Activated T-helper 1 cell treated with anti-CD3 and anti-CD28 coated beads, Interleukin-12 subunit alpha, Interleukin-12 subunit beta, Interleukin-2, Interleukin-4 antibody, amounts not matched to agents 30 ng/mL and 10 ng/mL and 1 ng/mL, durations not matched to agents 14 hours and 24 hours and 36 hours (primary cell): Measurements from ENCODE around the gene PIGH. TPM values are rescaled to one million over a fixed set of nuclear protein-coding genes. Genes with fewer than 3 reads are reported as not detected.
"Not testable (repeated sequence)": the region's sequence is repeated elsewhere in the genome, so short reads cannot be mapped to it uniquely, and the experiment has no call there.

Experiments used
- DNase-seq: peaks from one replicate; pipeline ENCODE4 v3.0.0; 2021; ENCODE audit warnings: low spot score
- H3K27ac Mint-ChIP-seq: one replicate; pipeline ENCODE4 v1.8.0; 2021; ENCODE audit warnings: mild to moderate bottlenecking, mixed read lengths
- H3K27me3 Mint-ChIP-seq: one replicate; pipeline ENCODE4 v1.8.0; 2022; ENCODE audit warnings: mild to moderate bottlenecking, moderate library complexity, mixed read lengths; ENCODE audit not compliant: insufficient read depth
- H3K36me3 Mint-ChIP-seq: one replicate; pipeline ENCODE4 v1.8.0; 2021; ENCODE audit warnings: low read depth, mixed read lengths
- H3K4me1 Mint-ChIP-seq: one replicate; pipeline ENCODE4 v1.8.0; 2021; ENCODE audit warnings: low read depth, mixed read lengths
- H3K4me3 Mint-ChIP-seq: one replicate; pipeline ENCODE4 v1.8.0; 2021; ENCODE audit warnings: mild to moderate bottlenecking, moderate library complexity, mixed read lengths
- H3K9me3 Mint-ChIP-seq: one replicate; pipeline ENCODE4 v1.8.0; 2021; ENCODE audit warnings: mixed read lengths
- intact Hi-C: fragments of 100-400 bp; cut with micrococcal nuclease; formaldehyde crosslinking; loops from one replicate; pipeline ENCODE4 v1.15.1; 2024
- total RNA-seq: library from RNA; stranded (reverse); gene quantifications from 2 replicates; pipeline ENCODE4 v1.2.3, GENCODE V29; 2022

PIGH gene
- total RNA-seq, 1 donor from 2014 or later, result 22.7 TPM

DNA sequence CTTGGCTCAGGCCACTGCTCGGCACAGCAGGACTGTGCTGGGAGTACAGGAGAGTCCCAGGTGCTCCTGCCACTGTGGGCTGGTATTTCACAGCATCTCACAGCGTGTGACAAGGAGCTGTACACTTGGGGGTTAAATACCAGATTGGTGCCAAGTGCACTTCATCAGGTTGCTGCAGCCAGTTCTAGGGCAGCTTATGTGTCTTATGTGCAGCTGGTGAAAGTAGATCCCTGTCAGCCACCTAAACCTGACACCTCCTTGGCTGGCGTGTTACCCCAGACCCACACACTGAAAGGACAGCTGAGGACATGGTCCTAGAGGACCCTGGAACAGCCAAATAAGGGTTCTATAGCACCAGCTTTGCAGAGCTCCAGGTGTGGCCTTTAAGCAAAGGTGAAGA, 48.1 kb downstream of the PIGH start:
- intact Hi-C loops, result no loop called here
- Mint-ChIP-seq H3K4me3 (no peak overlapping the region), H3K36me3 (no peaks in the 10 kb centered on the region), H3K27me3 (peaks cover 10% of the 10 kb centered on the region), H3K27ac (no peak overlapping the region), H3K9me3 (no peaks in the 10 kb centered on the region), H3K4me1 (no peaks in the 10 kb centered on the region)
- DNase-seq, result no peak

DNA sequence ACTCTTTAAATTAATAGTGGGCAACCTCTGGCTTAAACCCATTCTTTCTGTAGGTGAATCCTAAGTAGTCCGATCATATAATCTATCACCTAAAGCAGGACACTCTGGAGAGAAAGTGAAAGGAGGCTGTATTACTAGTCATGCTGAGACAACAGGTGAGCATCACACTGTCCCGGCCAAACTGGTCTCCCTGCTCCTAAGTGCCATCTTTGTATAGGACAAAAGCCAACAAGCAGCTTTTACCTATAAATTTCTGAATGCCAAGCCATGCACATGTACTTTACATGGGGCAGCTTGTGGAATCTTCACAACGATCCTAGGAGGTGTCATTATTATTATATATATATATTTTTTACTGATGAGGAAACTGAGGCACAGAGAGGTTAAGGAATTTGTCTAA, 48.9 kb downstream of the PIGH start:
- no peak for DNase-seq
- Mint-ChIP-seq H3K27me3 (peaks cover 11% of the 10 kb centered on the region), H3K9me3 (no peaks in the 10 kb centered on the region), H3K36me3 (no peaks in the 10 kb centered on the region), H3K4me3 (no peak overlapping the region), H3K27ac (no peak overlapping the region), H3K4me1 (no peaks in the 10 kb centered on the region)
- intact Hi-C loops, result no loop called here

- Mint-ChIP-seq H3K9me3 (peaks cover 3% of the 10 kb centered on the region), H3K4me3 (no peak overlapping the region)
- intact Hi-C loops, result no loop called here
Observed at GRCh38 chr14:67549734-67550133, 50.3 kb downstream of the PIGH start.

DNA sequence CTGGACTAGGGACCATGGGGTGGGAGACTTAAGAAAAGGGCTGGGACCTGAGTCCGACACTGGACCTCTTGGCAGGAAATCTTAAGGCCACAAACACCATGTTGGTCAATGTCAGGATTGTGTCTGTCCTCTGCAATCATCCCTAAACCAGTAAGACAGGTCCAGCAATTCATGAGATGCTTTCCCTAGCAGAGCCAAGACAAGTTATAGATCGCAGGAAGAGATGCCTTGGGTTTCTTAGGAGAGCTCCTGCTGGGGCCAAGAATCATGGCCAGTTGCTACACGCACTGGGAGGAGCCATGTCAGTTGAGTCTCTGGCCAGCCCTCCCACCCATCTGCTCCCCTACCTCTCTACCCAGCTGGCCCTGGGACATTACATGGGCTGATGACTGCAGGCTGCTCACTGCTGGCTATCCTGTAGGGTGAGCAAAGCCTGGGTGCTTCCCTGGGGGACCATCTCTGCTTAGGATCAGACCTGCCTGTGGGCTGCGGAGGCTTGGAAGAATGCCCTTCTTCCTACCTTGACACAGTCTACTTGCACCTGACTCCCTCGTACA, 52.8 kb downstream of the PIGH start:
- H3K4me1 Mint-ChIP-seq, result no peaks in the 10 kb centered on the region

More at GRCh38 chr14:67549734-67550133, 50.3 kb downstream of the PIGH start:
- Mint-ChIP-seq H3K27ac (no peak overlapping the region), H3K36me3 (no peaks in the 10 kb centered on the region), H3K4me1 (no peaks in the 10 kb centered on the region), H3K27me3 (peaks cover 20% of the 10 kb centered on the region)
- no peak for DNase-seq

GRCh38 chr14:67544590-67544989, 55.5 kb downstream of the PIGH start:
- Mint-ChIP-seq H3K27ac (no peak overlapping the region), H3K4me1 (peaks cover 8% of the 10 kb centered on the region), H3K4me3 (no peak overlapping the region), H3K27me3 (peaks cover 34% of the 10 kb centered on the region), H3K9me3 (peaks cover 8% of the 10 kb centered on the region), H3K36me3 (no peaks in the 10 kb centered on the region)
- intact Hi-C loops, result no loop called here
- no peak for DNase-seq

More for the DNA sequence above, 52.8 kb downstream of the PIGH start:
- Mint-ChIP-seq H3K27ac (no peak overlapping the region), H3K36me3 (no peaks in the 10 kb centered on the region), H3K27me3 (peaks cover 24% of the 10 kb centered on the region), H3K9me3 (peaks cover 8% of the 10 kb centered on the region), H3K4me3 (no peak overlapping the region)
- intact Hi-C loops, result no loop called here
- no peak for DNase-seq

DNA sequence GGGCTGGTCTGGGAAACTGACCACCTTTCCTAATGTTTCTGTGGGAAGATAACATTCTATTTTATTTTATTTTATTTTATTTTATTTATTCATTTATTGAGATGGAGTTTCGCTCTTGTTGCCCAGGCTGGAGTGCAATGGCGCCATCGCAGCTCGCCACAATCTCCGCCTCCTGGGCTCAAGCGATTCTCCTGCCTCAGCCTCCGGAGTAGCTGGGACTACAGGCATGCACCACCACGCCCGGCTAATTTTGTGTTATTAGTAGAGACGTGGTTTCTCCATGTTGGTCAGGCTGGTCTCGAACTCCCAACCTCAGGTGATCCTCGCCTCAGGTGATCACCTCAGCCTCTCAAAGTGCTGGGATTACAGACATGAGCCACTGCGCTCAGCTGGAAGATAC, 57.4 kb downstream of the PIGH start:
- peaks cover 35% of the 10 kb centered on the region for H3K27me3 Mint-ChIP-seq
- H3K27ac Mint-ChIP-seq, H3K9me3 Mint-ChIP-seq, intact Hi-C loops, DNase-seq, H3K4me3 Mint-ChIP-seq, H3K36me3 Mint-ChIP-seq, H3K4me1 Mint-ChIP-seq: not testable (repeated sequence)

GRCh38 chr14:67541448-67542387, 58.4 kb downstream of the PIGH start:
- Mint-ChIP-seq H3K4me1 (peaks cover 8% of the 10 kb centered on the region), H3K27ac (peak overlapping the region; percentile 19), H3K36me3 (no peaks in the 10 kb centered on the region), H3K27me3 (peaks cover 33% of the 10 kb centered on the region), H3K9me3 (peaks cover 8% of the 10 kb centered on the region), H3K4me3 (no peak overlapping the region)
- DNase-seq, result no peak
- intact Hi-C loops, result no loop called here

Other genes starting within 250 kb of the PIGH start
- 29.1 and 30.8 TPM in 2 replicates for gene ATP6V1D, start 240.5 kb downstream of the PIGH start, total RNA-seq
- 234 and 245 TPM in 2 replicates for gene EIF2S1, start 239.9 kb downstream of the PIGH start, total RNA-seq
- gene PLEK2, start 188.1 kb downstream of the PIGH start, total RNA-seq, result 0.57 and 1.5 TPM in 2 replicates
- gene TMEM229B, start 111.5 kb downstream of the PIGH start, total RNA-seq, result 1.7 and 1.8 TPM in 2 replicates
- gene PLEKHH1, start 67.0 kb downstream of the PIGH start, total RNA-seq, result 0.96 and 2.4 TPM in 2 replicates
- gene ARG2, start 19.7 kb upstream of the PIGH start, total RNA-seq, result 5.2 and 7.1 TPM in 2 replicates
- 77.7 and 77.8 TPM in 2 replicates for gene VTI1B, start 74.4 kb upstream of the PIGH start, total RNA-seq
- gene RDH11, start 95.5 kb upstream of the PIGH start, total RNA-seq, result 63.2 and 66.1 TPM in 2 replicates
- gene RDH12, start 101.6 kb upstream of the PIGH start, total RNA-seq, result not detected in 2 replicates
- 15.2 and 20.0 TPM in 2 replicates for gene ZFYVE26, start 216.3 kb upstream of the PIGH start, total RNA-seq
- 25.9 and 26.1 TPM in 2 replicates for gene RAD51B, start 219.5 kb upstream of the PIGH start, total RNA-seq